ENCODE data around the gene B4GALT6. TPM values are rescaled to one million over a fixed set of nuclear protein-coding genes. Genes with fewer than 3 reads are reported as not detected.
A peak's percentile ranks its signal among the peaks of the same experiment; 100 is the strongest.

Gene B4GALT6
- polyA plus RNA-seq, 1 donor (not counting 4 experiments of a cell fraction or from before 2014, with no cell fraction given): 7.1 TPM

- H3K4me2 ChIP-seq (ENCODE audit: control insufficient read depth, extremely low read depth, insufficient read depth, low read depth, low read length): no peak overlapping the region
- H3K4me3 ChIP-seq (ENCODE audit: control insufficient read depth in 2 of 3, extremely low read depth in 1 of 3, insufficient read depth in 2 of 3, low read depth in 1 of 3, low read length in 3 of 3): no peak overlapping the region
- H3K9me1 ChIP-seq (ENCODE audit: control insufficient read depth, extremely low read depth, insufficient read depth, low read length): no peaks in the 10 kb centered on the region
- no peaks in the 10 kb centered on the region for H3K4me1 ChIP-seq (ENCODE audit: control insufficient read depth, extremely low read depth, insufficient read depth, low read length)
- no peak overlapping the region for H3K9ac ChIP-seq (ENCODE audit: control insufficient read depth, extremely low read depth, insufficient read depth, low read length)
- TF ChIP-seq EZH2 (IDR thresholded peaks at IDR 0.05; ENCODE audit: low read length) (no peak), CTCF (optimal IDR thresholded peaks at IDR 0.05 in 1 of 3, IDR thresholded peaks at IDR 0.05 in 1 of 3, conservative IDR thresholded peaks at IDR 0.05 in 1 of 3; ENCODE audit: extremely low read depth in 1 of 3, insufficient read depth in 2 of 3, low read length in 3 of 3) (no peak)
- no peaks in the 10 kb centered on the region for H3K79me2 ChIP-seq (ENCODE audit: control insufficient read depth, insufficient read depth, low read length)
- no peaks in the 10 kb centered on the region for H3K9me3 ChIP-seq (ENCODE audit: control insufficient read depth, low read depth, low read length)
- no peak overlapping the region for H3K27ac ChIP-seq (ENCODE audit: control insufficient read depth, insufficient read depth, low read length)
- no peak for DNase-seq (ENCODE audit: low read depth, low spot score)
- H3K36me3 ChIP-seq (ENCODE audit: control insufficient read depth in 2 of 2, extremely low read depth in 1 of 2, insufficient read depth in 2 of 2, low read length in 2 of 2): no peaks in the 10 kb centered on the region
- H3K27me3 ChIP-seq (ENCODE audit: control insufficient read depth, extremely low read depth, insufficient read depth, low read length): no peaks in the 10 kb centered on the region
- dilution Hi-C loops (cut with MboI; ENCODE audit: extremely low pct_ligation_motif_present, low sequenced_read_pairs): no loop called here
- H4K20me1 ChIP-seq (ENCODE audit: control insufficient read depth, extremely low read depth, insufficient read depth, low read length): no peaks in the 10 kb centered on the region
- H2AFZ ChIP-seq (ENCODE audit: control insufficient read depth, low read length): no peak overlapping the region
- no peak for FAIRE-seq
Observed at GRCh38 chr18:31624892-31625640, 59.3 kb downstream of the B4GALT6 start.

DNA sequence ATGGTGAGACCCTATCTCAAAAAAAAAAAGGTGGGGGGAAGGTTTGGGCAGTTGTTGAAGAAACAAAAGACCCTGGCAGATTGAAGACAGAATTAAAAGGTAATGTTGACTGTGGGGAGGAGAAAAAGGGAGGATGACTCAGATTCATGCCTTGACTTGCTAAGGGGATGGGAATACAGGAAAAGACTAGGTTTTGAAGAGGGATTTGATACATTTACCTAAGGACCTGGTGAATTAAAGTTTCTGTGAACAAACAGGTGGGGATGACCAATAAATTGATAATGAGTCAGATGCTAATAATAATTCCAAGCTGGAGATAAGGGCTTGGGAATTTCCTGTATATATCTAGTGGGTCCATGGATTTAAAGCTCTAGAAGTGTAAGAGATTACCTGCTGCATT is 65.1 kb downstream of the B4GALT6 start:
- H3K27ac ChIP-seq (ENCODE audit: control insufficient read depth, insufficient read depth, low read length): peak overlapping the region; percentile 11
- peak; percentile 73 for FAIRE-seq
- no peaks in the 10 kb centered on the region for H3K79me2 ChIP-seq (ENCODE audit: control insufficient read depth, insufficient read depth, low read length)

More for the DNA sequence above, 65.1 kb downstream of the B4GALT6 start:
- peak overlapping the region; percentile 55 for H3K4me2 ChIP-seq (ENCODE audit: control insufficient read depth, extremely low read depth, insufficient read depth, low read depth, low read length)
- TF ChIP-seq EZH2 (IDR thresholded peaks at IDR 0.05; ENCODE audit: low read length) (no peak), CTCF (optimal IDR thresholded peaks at IDR 0.05 in 1 of 3, IDR thresholded peaks at IDR 0.05 in 1 of 3, conservative IDR thresholded peaks at IDR 0.05 in 1 of 3; ENCODE audit: extremely low read depth in 1 of 3, insufficient read depth in 2 of 3, low read length in 3 of 3) (no peak)
- H3K9ac ChIP-seq (ENCODE audit: control insufficient read depth, extremely low read depth, insufficient read depth, low read length): no peak overlapping the region
- dilution Hi-C loops (cut with MboI; ENCODE audit: extremely low pct_ligation_motif_present, low sequenced_read_pairs): no loop called here
- no peaks in the 10 kb centered on the region for H3K9me3 ChIP-seq (ENCODE audit: control insufficient read depth, low read depth, low read length)
- no peaks in the 10 kb centered on the region for H3K36me3 ChIP-seq (ENCODE audit: control insufficient read depth in 2 of 2, extremely low read depth in 1 of 2, insufficient read depth in 2 of 2, low read length in 2 of 2)
- H2AFZ ChIP-seq (ENCODE audit: control insufficient read depth, low read length): no peak overlapping the region
- H3K9me1 ChIP-seq (ENCODE audit: control insufficient read depth, extremely low read depth, insufficient read depth, low read length): no peaks in the 10 kb centered on the region
- no peaks in the 10 kb centered on the region for H4K20me1 ChIP-seq (ENCODE audit: control insufficient read depth, extremely low read depth, insufficient read depth, low read length)
- peak; percentile 33 for DNase-seq (ENCODE audit: low read depth, low spot score)
- H3K4me1 ChIP-seq (ENCODE audit: control insufficient read depth, extremely low read depth, insufficient read depth, low read length): peaks cover 11% of the 10 kb centered on the region
- H3K4me3 ChIP-seq (ENCODE audit: control insufficient read depth in 2 of 3, extremely low read depth in 1 of 3, insufficient read depth in 2 of 3, low read depth in 1 of 3, low read length in 3 of 3): no peak overlapping the region
- H3K27me3 ChIP-seq (ENCODE audit: control insufficient read depth, extremely low read depth, insufficient read depth, low read length): no peaks in the 10 kb centered on the region

Measured in keratinocyte (primary cell).